ENCODE results near the gene AP1G2. TPM values are rescaled to one million over a fixed set of nuclear protein-coding genes. Genes with fewer than 3 reads are reported as not detected.

AP1G2 gene
- total RNA-seq, 1 donor from 2014 or later = 262 TPM

DNA sequence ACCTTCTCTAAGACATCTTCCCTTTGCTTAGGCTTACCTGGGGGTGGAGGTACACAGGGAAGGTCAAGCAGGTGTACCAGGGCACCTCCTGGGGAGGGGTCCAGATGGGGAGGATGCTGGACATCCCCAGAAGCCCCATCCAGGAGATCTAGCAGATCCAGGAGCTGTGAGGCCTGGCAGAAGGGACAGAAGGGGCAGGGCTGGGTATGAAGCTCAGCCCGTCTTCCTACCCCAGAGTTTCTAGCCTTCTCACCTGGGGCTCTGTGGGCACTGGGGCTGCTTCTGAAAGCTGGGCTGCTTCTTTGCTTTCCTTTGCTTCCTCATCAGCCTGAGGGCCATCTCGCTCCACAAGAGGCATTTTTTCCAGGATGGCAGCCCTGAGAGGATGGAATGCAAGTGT, 6.3 kb downstream of the AP1G2 start:
- H3K27me3 Mint-ChIP-seq = no peaks in the 10 kb centered on the region
- H3K27ac Mint-ChIP-seq = no peak overlapping the region
- H3K4me3 Mint-ChIP-seq (ENCODE audit: low read depth) = no peak overlapping the region
- no peaks in the 10 kb centered on the region for H3K9me3 Mint-ChIP-seq (ENCODE audit: low read depth)
- H3K4me1 Mint-ChIP-seq (ENCODE audit: low read depth) = peaks cover 14% of the 10 kb centered on the region
- TF ChIP-seq, protein P1, sequence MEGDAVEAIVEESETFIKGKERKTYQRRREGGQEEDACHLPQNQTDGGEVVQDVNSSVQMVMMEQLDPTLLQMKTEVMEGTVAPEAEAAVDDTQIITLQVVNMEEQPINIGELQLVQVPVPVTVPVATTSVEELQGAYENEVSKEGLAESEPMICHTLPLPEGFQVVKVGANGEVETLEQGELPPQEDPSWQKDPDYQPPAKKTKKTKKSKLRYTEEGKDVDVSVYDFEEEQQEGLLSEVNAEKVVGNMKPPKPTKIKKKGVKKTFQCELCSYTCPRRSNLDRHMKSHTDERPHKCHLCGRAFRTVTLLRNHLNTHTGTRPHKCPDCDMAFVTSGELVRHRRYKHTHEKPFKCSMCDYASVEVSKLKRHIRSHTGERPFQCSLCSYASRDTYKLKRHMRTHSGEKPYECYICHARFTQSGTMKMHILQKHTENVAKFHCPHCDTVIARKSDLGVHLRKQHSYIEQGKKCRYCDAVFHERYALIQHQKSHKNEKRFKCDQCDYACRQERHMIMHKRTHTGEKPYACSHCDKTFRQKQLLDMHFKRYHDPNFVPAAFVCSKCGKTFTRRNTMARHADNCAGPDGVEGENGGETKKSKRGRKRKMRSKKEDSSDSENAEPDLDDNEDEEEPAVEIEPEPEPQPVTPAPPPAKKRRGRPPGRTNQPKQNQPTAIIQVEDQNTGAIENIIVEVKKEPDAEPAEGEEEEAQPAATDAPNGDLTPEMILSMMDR (IDR thresholded peaks at IDR 0.05; ENCODE audit: unreplicated experiment) = no peak
- peaks cover 16% of the 10 kb centered on the region for H3K36me3 Mint-ChIP-seq (ENCODE audit: insufficient read depth)
- no peak for DNase-seq (ENCODE audit: low spot score, unreplicated experiment)

DNA sequence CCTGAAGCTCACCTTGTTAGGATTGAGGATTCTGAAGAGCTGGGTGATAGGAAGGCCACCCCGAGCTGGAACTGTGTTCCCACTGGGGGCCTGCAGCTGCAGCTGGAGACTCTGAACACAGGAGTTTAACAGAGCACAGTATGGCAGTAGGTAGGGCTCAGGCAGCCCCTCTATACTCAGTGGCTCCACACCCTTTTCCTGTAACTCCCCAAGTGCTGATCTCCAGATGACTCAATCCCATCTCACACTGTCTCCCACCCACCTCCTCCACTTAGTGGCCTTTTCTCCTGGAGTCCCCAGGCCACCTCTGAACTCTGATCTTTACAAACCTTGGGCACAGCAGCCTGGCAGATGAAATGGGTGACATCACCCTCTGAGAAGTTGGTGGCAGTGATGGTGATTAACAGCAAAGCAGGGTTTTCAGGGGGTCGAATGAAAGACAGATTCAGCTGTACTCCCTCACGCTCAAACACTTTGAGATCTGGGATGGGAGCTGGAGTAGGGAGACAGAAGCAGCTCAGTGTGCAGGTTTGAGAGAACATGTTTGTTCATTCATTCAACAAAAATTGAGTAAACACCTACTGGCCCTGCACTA, 7.6 kb downstream of the AP1G2 start:
- H3K9me3 Mint-ChIP-seq (ENCODE audit: low read depth) = no peaks in the 10 kb centered on the region
- H3K4me1 Mint-ChIP-seq (ENCODE audit: low read depth) = peaks cover 17% of the 10 kb centered on the region
- H3K27ac Mint-ChIP-seq = peak overlapping the region; percentile 67
- no peak overlapping the region for H3K4me3 Mint-ChIP-seq (ENCODE audit: low read depth)
- TF ChIP-seq, protein P1 (IDR thresholded peaks at IDR 0.05; ENCODE audit: unreplicated experiment) = no peak
- no peak for DNase-seq (ENCODE audit: low spot score, unreplicated experiment)
- H3K27me3 Mint-ChIP-seq = no peaks in the 10 kb centered on the region
- H3K36me3 Mint-ChIP-seq (ENCODE audit: insufficient read depth) = peaks cover 16% of the 10 kb centered on the region

DNA sequence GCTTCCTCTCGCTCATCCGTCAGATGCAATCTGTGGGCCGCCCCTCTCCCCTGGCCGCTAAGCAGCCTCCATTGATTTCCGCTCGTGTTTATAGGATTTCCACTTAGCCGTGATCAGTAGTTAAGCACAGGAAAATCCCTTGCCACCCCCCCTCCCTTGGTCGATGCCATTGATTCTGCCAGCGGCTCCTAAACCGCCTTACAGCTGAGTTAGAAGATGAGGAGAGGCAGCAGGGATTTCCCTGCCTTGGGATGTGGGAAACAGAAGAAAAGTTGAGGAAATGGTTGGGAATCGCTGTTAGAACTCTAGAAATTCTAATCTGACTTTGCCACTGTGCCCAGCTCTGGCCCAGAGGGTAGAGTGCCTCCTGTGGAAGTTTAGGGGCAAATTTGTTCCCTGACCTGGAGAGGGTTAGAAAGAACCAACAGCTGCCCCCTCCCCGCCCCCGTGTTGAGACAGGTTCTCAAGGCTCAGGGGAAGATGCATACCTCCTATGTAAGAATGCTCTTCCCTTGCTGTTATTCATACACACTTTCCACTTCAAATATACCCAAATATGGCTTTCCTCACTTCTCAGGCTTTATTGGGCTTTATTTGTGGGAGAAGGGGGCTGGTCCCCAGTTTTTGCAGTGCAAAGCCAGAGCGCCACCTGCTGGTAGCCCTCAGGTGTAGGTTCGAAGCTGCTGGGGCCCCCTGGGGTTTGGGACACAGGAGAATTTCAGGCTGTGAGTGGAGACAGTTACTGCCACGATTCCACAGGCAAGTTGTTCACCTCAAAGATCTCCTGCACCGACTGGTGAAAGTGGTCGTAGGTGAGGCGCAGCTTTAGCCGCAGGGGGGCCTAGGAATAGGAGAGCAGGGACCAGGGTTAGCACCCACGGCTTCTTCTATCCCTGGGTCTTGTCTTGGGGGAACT, 8.3 kb downstream of the AP1G2 start:
- Mint-ChIP-seq H3K27ac (no peak overlapping the region), H3K9me3 (ENCODE audit: low read depth) (no peaks in the 10 kb centered on the region), H3K36me3 (ENCODE audit: insufficient read depth) (peaks cover 14% of the 10 kb centered on the region), H3K4me3 (ENCODE audit: low read depth) (no peak overlapping the region), H3K27me3 (no peaks in the 10 kb centered on the region), H3K4me1 (ENCODE audit: low read depth) (peaks cover 17% of the 10 kb centered on the region)
- TF ChIP-seq, protein P1 (IDR thresholded peaks at IDR 0.05; ENCODE audit: unreplicated experiment) = peak; percentile 89
- peak; percentile 50 for DNase-seq (ENCODE audit: low spot score, unreplicated experiment)

DNA sequence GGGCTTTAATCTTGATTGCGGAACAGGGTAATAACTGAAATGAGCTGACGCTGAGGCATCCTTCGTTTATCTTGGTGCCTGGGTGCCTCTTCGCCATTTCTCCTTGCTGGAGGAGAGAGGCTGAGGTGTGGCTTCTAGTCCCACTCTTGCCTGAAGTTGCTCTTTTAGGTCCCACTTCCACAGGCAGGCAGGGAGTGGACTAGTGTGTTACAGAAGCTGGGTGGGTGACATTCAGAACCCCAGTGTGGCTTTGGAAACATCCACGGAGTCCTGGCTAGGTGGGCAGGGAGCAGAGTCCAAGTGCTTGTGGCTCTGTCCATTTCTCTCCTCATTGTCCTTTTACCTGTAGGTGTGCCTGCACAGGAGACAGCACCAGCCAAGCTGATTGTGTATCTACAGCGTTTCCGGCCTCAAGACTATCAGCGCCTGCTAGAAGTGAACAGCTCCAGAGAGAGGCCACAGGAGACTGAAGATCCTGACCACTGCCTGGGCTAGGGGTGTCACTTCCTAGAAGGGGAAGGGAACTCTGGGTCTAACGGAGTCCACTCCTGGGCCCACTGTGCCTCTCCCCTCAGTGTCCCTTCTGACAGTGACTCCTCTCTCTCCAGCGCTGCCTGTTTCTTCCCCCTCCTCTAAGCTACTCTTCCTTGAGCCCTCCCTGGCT, 9.1 kb downstream of the AP1G2 start:
- H3K4me3 Mint-ChIP-seq (ENCODE audit: low read depth) = peak overlapping the region; percentile 43
- TF ChIP-seq, protein P1 (IDR thresholded peaks at IDR 0.05; ENCODE audit: unreplicated experiment) = no peak

DNA sequence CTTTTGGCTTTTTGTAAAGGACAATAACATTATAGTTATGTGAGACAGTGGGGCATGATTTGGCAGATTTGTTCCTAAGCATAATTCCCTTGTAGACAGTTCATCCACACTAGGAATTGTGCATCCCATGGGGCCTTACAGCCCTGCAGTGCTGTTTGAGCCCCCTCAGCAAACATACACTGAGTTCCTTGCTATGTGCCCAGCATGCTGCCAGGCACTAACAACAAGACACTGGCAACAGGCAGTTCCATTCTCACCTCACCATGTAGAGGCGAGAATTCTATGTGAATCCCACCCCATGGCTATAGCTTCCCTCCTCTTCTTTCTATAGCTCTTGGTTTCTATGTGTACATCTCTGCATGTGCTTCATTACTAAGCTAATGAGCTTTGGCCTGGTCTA, 9.6 kb downstream of the AP1G2 start:
- peak overlapping the region; percentile 62 for H3K4me3 Mint-ChIP-seq (ENCODE audit: low read depth)
- no peaks in the 10 kb centered on the region for H3K27me3 Mint-ChIP-seq
- H3K27ac Mint-ChIP-seq = no peak overlapping the region
- H3K9me3 Mint-ChIP-seq (ENCODE audit: low read depth) = no peaks in the 10 kb centered on the region
- H3K36me3 Mint-ChIP-seq (ENCODE audit: insufficient read depth) = peaks cover 13% of the 10 kb centered on the region
- H3K4me1 Mint-ChIP-seq (ENCODE audit: low read depth) = peaks cover 17% of the 10 kb centered on the region
- TF ChIP-seq, protein P1 (IDR thresholded peaks at IDR 0.05; ENCODE audit: unreplicated experiment) = no peak
- DNase-seq (ENCODE audit: low spot score, unreplicated experiment) = no peak

More for the DNA sequence above, 9.1 kb downstream of the AP1G2 start:
- Mint-ChIP-seq H3K27ac (no peak overlapping the region), H3K27me3 (no peaks in the 10 kb centered on the region), H3K4me1 (ENCODE audit: low read depth) (peaks cover 17% of the 10 kb centered on the region), H3K9me3 (ENCODE audit: low read depth) (no peaks in the 10 kb centered on the region), H3K36me3 (ENCODE audit: insufficient read depth) (peaks cover 13% of the 10 kb centered on the region)
- DNase-seq (ENCODE audit: low spot score, unreplicated experiment) = no peak
